HepG2 (cell line): ENCODE measurements around the gene ARPP21. TPM values are rescaled to one million over a fixed set of nuclear protein-coding genes. Genes with fewer than 3 reads are reported as not detected.

Source experiments
- ATAC-seq: fragments of 200-7000 bp; cut with Tn5 transposase; 3 replicates; pipeline ENCODE4 v1.9.1; 2020; ENCODE audit warnings: mild to moderate bottlenecking, moderate library complexity
- BruUV-seq: library from RNA; stranded (reverse); fragments of 400-500 nt; replicated peaks from 2 replicates; lab custom pipeline; 2021; lab: Mats Ljungman, UMichigan
- CTCF ChIA-PET: fragments of 300-600 bp; formaldehyde crosslinking; extraction: SDS; loops from one replicate; lab custom pipeline; 2021; ENCODE audit warnings: low total read pairs, inconsistent platforms, low intra/inter-chr PET ratio; lab: Yijun Ruan, JAX
- POLR2A ChIA-PET: fragments of 350-600 bp; sonication (Branson Sonifier 250); formaldehyde crosslinking; loops from one replicate; lab custom pipeline; 2020; ENCODE audit warnings: antibody characterized with exemption, inconsistent platforms; lab: Yijun Ruan, JAX
- DNase-seq: peaks from one replicate; pipeline ENCODE4 v3.0.0-alpha.2; 2015; ENCODE audit warnings: low spot score
- FAIRE-seq: peaks from 3 replicates; lab custom pipeline; 2011; peaks lifted over from hg19 to GRCh38; lab: Jason Lieb, UNC
- H2AFZ ChIP-seq: one replicate; pipeline ENCODE4 v1.6.1; 2011; ENCODE audit warnings: low read length, inconsistent platforms
- H3K27ac ChIP-seq: fragments of 300-600 bp; 3 replicates; pipeline ENCODE4 v1.8.0; 2011; ENCODE audit warnings: mixed run types, mild to moderate bottlenecking, mixed read lengths, low read length, inconsistent platforms; ENCODE audit not compliant: insufficient read depth; ENCODE audit errors: extremely low read length
- H3K27me3 ChIP-seq, 2 experiments: fragments of 200-600 bp in 1 of 2; 2 replicates in 1 of 2; 3 replicates in 1 of 2; pipeline versions ENCODE4 v1.6.0 to v1.8.0; 2011; ENCODE audit warnings: low read length in 2 of 2, mild to moderate bottlenecking in 2 of 2, moderate library complexity in 2 of 2, inconsistent platforms in 1 of 2; ENCODE audit not compliant: insufficient read depth in 2 of 2, control insufficient read depth in 1 of 2
- H3K36me3 ChIP-seq, 2 experiments: fragments of 200-600 bp in 1 of 2; replicated peaks in 1 of 2; 2 replicates in 1 of 2; 3 replicates in 1 of 2; pipeline versions ENCODE4 v1.5.1 to v1.8.0; 2011; ENCODE audit warnings: low read length in 2 of 2, inconsistent platforms in 1 of 2; ENCODE audit not compliant: insufficient read depth in 2 of 2, control insufficient read depth in 1 of 2
- H3K4me1 ChIP-seq: 2 replicates; pipeline ENCODE4 v1.5.1; 2012; ENCODE audit warnings: low read length, inconsistent platforms; ENCODE audit not compliant: insufficient read depth
- H3K4me2 ChIP-seq: 2 replicates; pipeline ENCODE4 v1.6.0; 2011; ENCODE audit warnings: low read depth, low read length, inconsistent platforms
- H3K4me3 ChIP-seq, 3 experiments: fragments of 200-600 bp in 1 of 3; sonication (generic), shearing (Covaris generic) in 1 of 3; replicated peaks in 1 of 3; 2 replicates each; pipeline ENCODE4 v1.5.1; 2011 to 2016; ENCODE audit warnings: low read length in 3 of 3, inconsistent platforms in 2 of 3, low read depth in 2 of 3, mild to moderate bottlenecking in 2 of 3, control low read depth in 1 of 3, mixed read lengths in 1 of 3; ENCODE audit not compliant: insufficient read depth in 1 of 3
- H3K79me2 ChIP-seq: one replicate; pipeline ENCODE4 v1.6.1; 2011; ENCODE audit warnings: low read length, inconsistent platforms; ENCODE audit not compliant: insufficient read depth
- H3K9ac ChIP-seq: 2 replicates; pipeline ENCODE4 v1.6.0; 2011; ENCODE audit warnings: mild to moderate bottlenecking, low read depth, low read length, inconsistent platforms; ENCODE audit not compliant: insufficient read depth
- H3K9me3 ChIP-seq: 2 replicates; pipeline ENCODE4 v1.5.1; 2012; ENCODE audit warnings: mild to moderate bottlenecking, low read length
- H4K20me1 ChIP-seq: 2 replicates; pipeline ENCODE4 v1.6.0; 2011; ENCODE audit warnings: inconsistent platforms, mild to moderate bottlenecking, low read length, moderate library complexity; ENCODE audit not compliant: insufficient read depth
- ETV5 ChIP-seq: IDR thresholded peaks from 2 replicates; pipeline ENCODE4 v1.6.1; 2018; ENCODE audit warnings: missing biosample characterization, missing genetic modification reagents, inconsistent platforms, borderline replicate concordance
- HMG20B ChIP-seq: conservative IDR thresholded peaks from 2 replicates; pipeline ENCODE4 v1.6.1; 2016; ENCODE audit warnings: missing genetic modification reagents, missing compliant biosample characterization
- MBNL3 ChIP-seq: fragments of 250-450 bp; sonication (Bioruptor Pico); conservative IDR thresholded peaks from 2 replicates; pipeline ENCODE4 v1.8.0; 2022; ENCODE audit warnings: mild to moderate bottlenecking, inconsistent platforms
- MTF1 ChIP-seq: sonication (generic); formaldehyde crosslinking; IDR thresholded peaks from 2 replicates; pipeline ENCODE4 v1.5.0; 2020; ENCODE audit warnings: missing genetic modification reagents
- MXD4 ChIP-seq: IDR thresholded peaks from 2 replicates; pipeline ENCODE4 v1.6.1; 2016; ENCODE audit warnings: mild to moderate bottlenecking, missing biosample characterization, missing genetic modification reagents
- NAIF1 ChIP-seq: sonication (generic); formaldehyde crosslinking; IDR thresholded peaks from 2 replicates; pipeline ENCODE4 v1.5.0; 2020; ENCODE audit warnings: mild to moderate bottlenecking, missing genetic modification reagents, borderline replicate concordance
- RBM39 ChIP-seq: fragments of 200-400 bp; formaldehyde crosslinking; IDR thresholded peaks from one replicate; pipeline ENCODE4 v1.6.1; 2018; ENCODE audit warnings: antibody characterized with exemption, mild to moderate bottlenecking, low read depth, low read length; ENCODE audit not compliant: poor library complexity, severe bottlenecking
- SKIL ChIP-seq: sonication (generic); formaldehyde crosslinking; IDR thresholded peaks from 2 replicates; pipeline ENCODE4 v1.8.0; 2022; ENCODE audit warnings: missing genetic modification reagents, mild to moderate bottlenecking, moderate library complexity, borderline replicate concordance
- ZMYM2 ChIP-seq: sonication (generic); formaldehyde crosslinking; IDR thresholded peaks from 2 replicates; pipeline ENCODE4 v1.8.0; 2022; ENCODE audit warnings: mild to moderate bottlenecking, missing genetic modification reagents
- ZNF17 ChIP-seq: sonication (generic); formaldehyde crosslinking; IDR thresholded peaks from 2 replicates; pipeline ENCODE4 v1.5.0; 2020; ENCODE audit warnings: mild to moderate bottlenecking, missing genetic modification reagents
- ZNF256 ChIP-seq: sonication (generic); formaldehyde crosslinking; conservative IDR thresholded peaks from 2 replicates; pipeline ENCODE4 v1.4.0; 2020; ENCODE audit warnings: missing genetic modification reagents
- ZNF331 ChIP-seq: sonication (generic); formaldehyde crosslinking; IDR thresholded peaks from 2 replicates; pipeline ENCODE4 v1.4.0; 2020; ENCODE audit warnings: missing genetic modification reagents
- ZNF510 ChIP-seq: sonication (generic); formaldehyde crosslinking; IDR thresholded peaks from 2 replicates; pipeline ENCODE4 v1.4.0; 2020; ENCODE audit warnings: low read depth, mild to moderate bottlenecking, missing genetic modification reagents
- ZNF605 ChIP-seq: sonication (generic); formaldehyde crosslinking; IDR thresholded peaks from 2 replicates; pipeline ENCODE4 v1.8.0; 2022; ENCODE audit warnings: mild to moderate bottlenecking, missing genetic modification reagents
- WGBS: methylation state at CpG from one replicate; pipeline ENCODE4 v1.1.6; 2017; ENCODE audit warnings: low lambda C conversion rate; 5-methylcytosine and 5-hydroxymethylcytosine counted together
- in situ Hi-C: cut with HindIII; loops from 2 replicates; pipeline ENCODE4 v1.10.0; 2017; ENCODE audit warnings: low pct_unique_long_range_greater_than_20kb; ENCODE audit not compliant: extremely low pct_ligation_motif_present
- intact Hi-C: fragments of 100-400 bp; cut with micrococcal nuclease; formaldehyde crosslinking; loops from one replicate; pipeline ENCODE4 v1.10.0; 2022; ENCODE audit not compliant: unreplicated experiment
- polyA plus RNA-seq, 8 experiments: library from polyadenylated mRNA; depleted of rRNA in 3 of 8; stranded (reverse) in 7 of 8; unstranded in 1 of 8; fragments of >200 nt; fragmentation: Illumina TruSeq in 4 of 8; extraction: Trizol in 4 of 8; gene quantifications; 2 replicates each; pipeline versions ENCODE4 v1.2.1 to v1.2.3, GENCODE V29; 2011 to 2016; ENCODE audit warnings: low read depth in 4 of 8, missing spikeins in 1 of 8, mixed read lengths in 1 of 8; ENCODE audit not compliant: insufficient read depth in 1 of 8
- total RNA-seq, 5 experiments: library from RNA; depleted of rRNA; stranded (reverse); fragments of >200 nt; fragmentation: Illumina TruSeq; extraction: Trizol; gene quantifications; 2 replicates each; pipeline ENCODE4 v1.2.3, GENCODE V29; 2016; ENCODE audit warnings: low read depth in 1 of 5
- TF ChIP-seq, protein P1 (sequence below): sonication (generic); formaldehyde crosslinking; IDR thresholded peaks from 2 replicates; pipeline ENCODE4 v1.4.0; 2020; ENCODE audit warnings: missing genetic modification reagents, borderline replicate concordance
- TF ChIP-seq, protein P2 (sequence below): sonication (generic); formaldehyde crosslinking; IDR thresholded peaks from 2 replicates; pipeline ENCODE4 v1.8.1; 2022; ENCODE audit warnings: mild to moderate bottlenecking, missing genetic modification reagents

Gene ARPP21
- total and polyA plus RNA-seq, 2 of the 13 experiments (the other 11 are each of a cell fraction or from before 2014, with no cell fraction given): not detected

GRCh38 chr3:35633332-35634124 is 5.8 kb upstream of the ARPP21 start (continued):
- TF ChIP-seq SKIL (CRISPR knock-in tag): no peak
- TF ChIP-seq ZNF331 (CRISPR knock-in tag): no peak

DNA sequence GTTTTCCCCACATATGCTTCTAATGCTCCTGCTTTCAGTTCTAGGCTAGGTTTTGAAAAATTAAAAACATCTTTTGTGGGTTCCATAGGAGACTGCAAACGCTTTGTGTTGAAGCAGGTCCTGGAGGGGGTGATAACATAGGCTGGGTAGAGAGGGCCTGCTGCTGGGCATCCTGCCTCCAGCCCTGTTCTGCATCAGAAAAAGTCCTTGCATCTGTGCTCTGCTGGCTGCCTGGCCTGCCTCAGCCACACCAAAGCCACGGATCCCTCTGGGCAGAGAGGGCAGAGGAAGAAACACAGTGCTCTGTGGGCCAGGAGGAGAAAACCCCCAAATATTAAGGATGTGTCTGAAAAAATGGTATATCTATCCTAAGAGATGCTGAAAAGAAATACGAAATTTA is 3.9 kb upstream of the ARPP21 start:
- no peak overlapping the region for H3K4me3 ChIP-seq
- 3% methylated on average over 3 of the region's 3 CpGs for WGBS
- no peak overlapping the region for H2AFZ ChIP-seq
- H3K27me3 ChIP-seq: peaks cover 4 to 9% of the 10 kb centered on the region in 2 experiments; a peak in 4 of 5 replicates
- H3K27ac ChIP-seq: no peak overlapping the region
- DNase-seq (no peak), ATAC-seq (no peak), FAIRE-seq (no peak)
- H3K79me2 ChIP-seq: no peaks in the 10 kb centered on the region
- ChIA-PET CTCF (no interaction called here), POLR2A (no interaction called here)
- no peaks in the 10 kb centered on the region for H3K4me1 ChIP-seq
- H3K9me3 ChIP-seq: no peaks in the 10 kb centered on the region
- H4K20me1 ChIP-seq: no peaks in the 10 kb centered on the region
- no peak overlapping the region for H3K4me2 ChIP-seq
- H3K36me3 ChIP-seq: no peaks in the 10 kb centered on the region
- H3K9ac ChIP-seq: no peak overlapping the region
- BruUV-seq: no TSS peak
- in situ Hi-C loops: no loop called here
- intact Hi-C loops: no loop called here
- TF ChIP-seq MTF1 (no peak), RBM39 (no peak), ZMYM2 (CRISPR knock-in tag) (no peak), ZNF256 (CRISPR knock-in tag) (no peak), MBNL3 (CRISPR knock-in tag) (no peak), NAIF1 (CRISPR knock-in tag) (no peak), ETV5 (no peak), MXD4 (CRISPR knock-in tag) (no peak), ZNF17 (no peak), ZNF510 (no peak), HMG20B (CRISPR knock-in tag) (no peak), ZNF605 (no peak)
- TF ChIP-seq, protein P1, sequence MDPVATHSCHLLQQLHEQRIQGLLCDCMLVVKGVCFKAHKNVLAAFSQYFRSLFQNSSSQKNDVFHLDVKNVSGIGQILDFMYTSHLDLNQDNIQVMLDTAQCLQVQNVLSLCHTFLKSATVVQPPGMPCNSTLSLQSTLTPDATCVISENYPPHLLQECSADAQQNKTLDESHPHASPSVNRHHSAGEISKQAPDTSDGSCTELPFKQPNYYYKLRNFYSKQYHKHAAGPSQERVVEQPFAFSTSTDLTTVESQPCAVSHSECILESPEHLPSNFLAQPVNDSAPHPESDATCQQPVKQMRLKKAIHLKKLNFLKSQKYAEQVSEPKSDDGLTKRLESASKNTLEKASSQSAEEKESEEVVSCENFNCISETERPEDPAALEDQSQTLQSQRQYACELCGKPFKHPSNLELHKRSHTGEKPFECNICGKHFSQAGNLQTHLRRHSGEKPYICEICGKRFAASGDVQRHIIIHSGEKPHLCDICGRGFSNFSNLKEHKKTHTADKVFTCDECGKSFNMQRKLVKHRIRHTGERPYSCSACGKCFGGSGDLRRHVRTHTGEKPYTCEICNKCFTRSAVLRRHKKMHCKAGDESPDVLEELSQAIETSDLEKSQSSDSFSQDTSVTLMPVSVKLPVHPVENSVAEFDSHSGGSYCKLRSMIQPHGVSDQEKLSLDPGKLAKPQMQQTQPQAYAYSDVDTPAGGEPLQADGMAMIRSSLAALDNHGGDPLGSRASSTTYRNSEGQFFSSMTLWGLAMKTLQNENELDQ (CRISPR knock-in tag): no peak
- TF ChIP-seq, protein P2, sequence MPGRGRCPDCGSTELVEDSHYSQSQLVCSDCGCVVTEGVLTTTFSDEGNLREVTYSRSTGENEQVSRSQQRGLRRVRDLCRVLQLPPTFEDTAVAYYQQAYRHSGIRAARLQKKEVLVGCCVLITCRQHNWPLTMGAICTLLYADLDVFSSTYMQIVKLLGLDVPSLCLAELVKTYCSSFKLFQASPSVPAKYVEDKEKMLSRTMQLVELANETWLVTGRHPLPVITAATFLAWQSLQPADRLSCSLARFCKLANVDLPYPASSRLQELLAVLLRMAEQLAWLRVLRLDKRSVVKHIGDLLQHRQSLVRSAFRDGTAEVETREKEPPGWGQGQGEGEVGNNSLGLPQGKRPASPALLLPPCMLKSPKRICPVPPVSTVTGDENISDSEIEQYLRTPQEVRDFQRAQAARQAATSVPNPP: no peak
